HG02885 (cell line): Measurements from ENCODE around the gene NUTF2.

ENCODE experiments used
- ATAC-seq: cut with Tn5 transposase; IDR thresholded peaks from one replicate; pipeline ENCODE4 v1.9.1; 2021; ENCODE audit warnings: mild to moderate bottlenecking; ENCODE audit not compliant: unreplicated experiment, poor library complexity

NUTF2 gene

GRCh38 chr16:67915831-67916723 is 69.3 kb downstream of the NUTF2 start:
- no peak for ATAC-seq

- no peak for ATAC-seq
These were observed 70.6 kb downstream of the NUTF2 start for GRCh38 chr16:67917140-67917851.

GRCh38 chr16:67917852-67918236 is 71.1 kb downstream of the NUTF2 start:
- no peak for ATAC-seq

GRCh38 chr16:67919622-67920221 is 73.0 kb downstream of the NUTF2 start:
- no peak for ATAC-seq
